Measurements from ENCODE around the gene CCDC85C. TPM values are rescaled to one million over a fixed set of nuclear protein-coding genes. Genes with fewer than 3 reads are reported as not detected.

The CCDC85C gene
- total RNA-seq, 1 experiment from 2014 or later, result 36.4 TPM

DNA sequence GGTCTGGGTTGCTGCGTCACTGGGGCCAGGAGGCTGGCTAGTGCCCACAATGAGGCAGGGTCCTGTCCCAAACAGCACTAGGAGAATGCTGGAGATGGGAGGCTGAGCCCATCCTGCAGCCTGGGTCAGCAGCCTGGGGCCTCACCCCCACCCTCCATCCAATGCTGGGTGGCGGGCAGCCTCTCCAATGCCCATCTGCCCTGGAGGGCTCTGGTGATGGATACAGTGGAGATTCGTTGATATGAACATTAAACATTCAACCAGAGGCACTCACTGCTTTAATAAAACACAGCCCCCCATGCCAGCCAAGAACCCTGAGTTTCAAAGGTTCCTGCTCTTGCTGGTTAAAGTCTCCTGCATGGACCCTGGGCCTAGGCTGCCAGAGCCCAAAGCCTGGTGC lies 21.5 kb upstream of the CCDC85C start:
- H2AFZ ChIP-seq (ENCODE audit: low read length), result no peak overlapping the region
- CTCF ChIA-PET, result no interaction called here
- POLR2A ChIA-PET (ENCODE audit: unreplicated experiment), result no interaction called here
- no peaks in the 10 kb centered on the region for H3K9me3 ChIP-seq (ENCODE audit: low read length)
- peaks cover 20% of the 10 kb centered on the region; the same call in 1 of the 2 replicates for H3K4me1 ChIP-seq (ENCODE audit: insufficient read depth, low read length)
- no peaks in the 10 kb centered on the region for H3K36me3 ChIP-seq (ENCODE audit: low read depth, low read length)
- no peak overlapping the region for H3K4me3 ChIP-seq (ENCODE audit: low read length)
- intact Hi-C loops (cut with micrococcal nuclease), result no loop called here
- TF ChIP-seq CTCF (conservative IDR thresholded peaks at IDR 0.05; ENCODE audit: low read depth, low read length) (no peak), EZH2phosphoT487 (IDR thresholded peaks at IDR 0.05; ENCODE audit: borderline replicate concordance, low read length) (no peak), EZH2 (IDR thresholded peaks at IDR 0.05; ENCODE audit: low read length, unreplicated experiment) (no peak)
- H3K27me3 ChIP-seq (ENCODE audit: low read length), result no peaks in the 10 kb centered on the region
- no peaks in the 10 kb centered on the region for H3F3A ChIP-seq (ENCODE audit: low read length, unreplicated experiment)
- H3K27ac ChIP-seq (ENCODE audit: low read length), result no peak overlapping the region
- no TSS peak for BruUV-seq (replicated peaks)
- H3K9ac ChIP-seq (ENCODE audit: low read length), result no peak overlapping the region
- H4K20me1 ChIP-seq (ENCODE audit: low read length), result no peaks in the 10 kb centered on the region
- H3K4me2 ChIP-seq (ENCODE audit: low read length), result no peak overlapping the region
- H3K79me2 ChIP-seq (ENCODE audit: low read length), result no peaks in the 10 kb centered on the region
- DNase-seq (no peak), ATAC-seq (no peak)
- H3K9me2 ChIP-seq (replicated peaks; ENCODE audit: low read length), result no peaks in the 10 kb centered on the region

DNA sequence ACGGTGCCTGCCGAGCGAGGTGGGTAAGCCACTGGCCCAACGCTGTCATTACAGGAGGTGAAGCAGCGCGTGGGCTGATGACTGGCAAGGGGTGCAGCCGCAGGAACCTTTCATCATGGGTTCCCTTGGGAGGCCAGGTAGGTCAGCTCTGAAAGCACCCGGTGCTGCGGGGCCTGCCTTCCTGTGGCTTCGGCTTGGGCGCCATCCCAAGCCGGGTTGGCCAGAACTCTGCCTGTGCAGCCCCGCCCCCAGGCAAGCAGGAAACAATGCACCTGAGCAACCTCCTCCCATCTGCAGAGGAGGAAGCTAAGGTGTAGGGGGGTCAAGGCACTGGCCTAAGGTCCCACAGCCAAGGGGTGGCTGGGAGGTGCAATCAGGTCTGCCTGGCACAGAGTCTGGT lies 21.0 kb upstream of the CCDC85C start:
- Histone ChIP-seq H3K4me1 (ENCODE audit: insufficient read depth, low read length) (peaks cover 20% of the 10 kb centered on the region; the same call in 1 of the 2 replicates), H3K79me2 (ENCODE audit: low read length) (no peaks in the 10 kb centered on the region), H4K20me1 (ENCODE audit: low read length) (no peaks in the 10 kb centered on the region), H3K4me2 (ENCODE audit: low read length) (no peak overlapping the region), H3K9me2 (replicated peaks; ENCODE audit: low read length) (no peaks in the 10 kb centered on the region), H2AFZ (ENCODE audit: low read length) (no peak overlapping the region), H3F3A (ENCODE audit: low read length, unreplicated experiment) (no peaks in the 10 kb centered on the region), H3K9ac (ENCODE audit: low read length) (no peak overlapping the region), H3K36me3 (ENCODE audit: low read depth, low read length) (no peaks in the 10 kb centered on the region), H3K4me3 (ENCODE audit: low read length) (no peak overlapping the region), H3K27ac (ENCODE audit: low read length) (no peak overlapping the region), H3K9me3 (ENCODE audit: low read length) (no peaks in the 10 kb centered on the region), H3K27me3 (ENCODE audit: low read length) (no peaks in the 10 kb centered on the region)
- no peak for ATAC-seq
- intact Hi-C loops (cut with micrococcal nuclease), result no loop called here
- TF ChIP-seq EZH2 (IDR thresholded peaks at IDR 0.05; ENCODE audit: low read length, unreplicated experiment) (no peak), CTCF (conservative IDR thresholded peaks at IDR 0.05; ENCODE audit: low read depth, low read length) (no peak), EZH2phosphoT487 (IDR thresholded peaks at IDR 0.05; ENCODE audit: borderline replicate concordance, low read length) (no peak)
- POLR2A ChIA-PET (ENCODE audit: unreplicated experiment), result no interaction called here
- CTCF ChIA-PET, result no interaction called here
- DNase-seq, result no peak
- BruUV-seq (replicated peaks), result no TSS peak

DNA sequence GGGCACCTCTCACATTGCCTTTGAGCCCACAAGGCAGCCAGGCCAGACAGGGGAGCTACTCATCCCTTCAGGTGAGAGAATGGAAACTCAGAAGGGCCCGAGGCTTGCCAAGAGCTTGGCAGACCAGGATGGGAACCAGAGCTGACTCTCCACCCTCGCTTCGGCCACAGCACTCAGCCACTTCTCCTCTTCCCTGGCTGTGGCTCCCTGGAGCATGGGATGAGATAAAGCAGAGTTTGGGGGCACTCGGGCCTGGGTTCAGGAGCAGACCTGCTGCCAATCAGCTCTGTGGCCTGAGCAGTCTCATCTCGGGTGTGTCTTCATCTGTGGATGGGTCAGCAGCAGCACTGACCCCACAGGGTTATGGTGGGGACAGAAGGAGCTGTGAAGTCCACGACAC lies 20.0 kb upstream of the CCDC85C start:
- H3K9me3 ChIP-seq (ENCODE audit: low read length), result no peaks in the 10 kb centered on the region
- H3K79me2 ChIP-seq (ENCODE audit: low read length), result no peaks in the 10 kb centered on the region
- H3K27ac ChIP-seq (ENCODE audit: low read length), result no peak overlapping the region
- no peak overlapping the region for H3K4me3 ChIP-seq (ENCODE audit: low read length)
- peaks cover 20% of the 10 kb centered on the region; the same call in 1 of the 2 replicates for H3K4me1 ChIP-seq (ENCODE audit: insufficient read depth, low read length)
- no peak for TF ChIP-seq CTCF (conservative IDR thresholded peaks at IDR 0.05; ENCODE audit: low read depth, low read length)
- TF ChIP-seq EZH2 (IDR thresholded peaks at IDR 0.05; ENCODE audit: low read length, unreplicated experiment), result no peak
- TF ChIP-seq EZH2phosphoT487 (IDR thresholded peaks at IDR 0.05; ENCODE audit: borderline replicate concordance, low read length), result no peak
- intact Hi-C loops (cut with micrococcal nuclease), result no loop called here
- no peak overlapping the region for H3K9ac ChIP-seq (ENCODE audit: low read length)
- ATAC-seq (no peak), DNase-seq (no peak)
- no peaks in the 10 kb centered on the region for H3K27me3 ChIP-seq (ENCODE audit: low read length)
- no TSS peak for BruUV-seq (replicated peaks)
- ChIA-PET POLR2A (ENCODE audit: unreplicated experiment) (no interaction called here), CTCF (no interaction called here)
- no peaks in the 10 kb centered on the region for H3F3A ChIP-seq (ENCODE audit: low read length, unreplicated experiment)
- no peaks in the 10 kb centered on the region for H3K36me3 ChIP-seq (ENCODE audit: low read depth, low read length)
- no peak overlapping the region for H3K4me2 ChIP-seq (ENCODE audit: low read length)
- H4K20me1 ChIP-seq (ENCODE audit: low read length), result no peaks in the 10 kb centered on the region
- H3K9me2 ChIP-seq (replicated peaks; ENCODE audit: low read length), result no peaks in the 10 kb centered on the region
- H2AFZ ChIP-seq (ENCODE audit: low read length), result no peak overlapping the region

Data from PC-3 (cell line).